GM20000 (cell line): ENCODE measurements around the gene DAB2IP.

Experiments used
- DNase-seq: peaks from one replicate; pipeline ENCODE4 v3.0.0; 2012; ENCODE audit warnings: low spot score
- CTCF ChIP-seq: IDR thresholded peaks from 2 replicates; pipeline ENCODE4 v1.5.1; 2012; ENCODE audit warnings: mild to moderate bottlenecking, control low read depth; ENCODE audit errors: extremely low read depth, missing control alignments

DAB2IP gene

DNA sequence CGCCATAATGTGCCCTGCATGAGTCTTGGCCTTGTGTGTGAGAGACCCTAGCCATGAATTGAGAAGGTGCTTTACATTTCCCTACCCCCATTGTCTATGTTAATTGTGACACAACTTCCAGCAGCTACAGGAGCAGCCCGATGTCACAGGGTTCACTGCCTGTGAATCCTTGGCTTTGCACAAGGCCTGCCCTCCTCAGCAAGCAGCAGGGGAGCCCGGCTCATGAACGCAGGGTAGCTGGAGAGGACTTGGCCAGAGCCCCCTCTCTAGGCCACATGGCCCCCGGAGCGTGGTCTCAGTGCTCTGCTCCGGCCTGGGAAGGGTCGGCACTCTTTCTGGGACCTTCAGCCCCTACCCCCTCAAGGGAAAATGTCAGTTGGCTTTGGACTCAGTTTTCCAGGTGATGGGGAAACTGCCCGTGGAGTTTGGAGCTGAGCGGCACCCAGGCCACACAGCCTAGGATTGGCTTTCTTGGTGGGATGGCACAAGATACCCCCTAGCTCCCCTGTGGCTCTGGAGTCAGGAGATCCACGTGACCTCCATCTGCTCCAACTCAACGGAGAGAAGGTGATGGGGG lies 160.8 kb downstream of the DAB2IP start:
- DNase-seq: no peak
- no peak for TF ChIP-seq CTCF

DNA sequence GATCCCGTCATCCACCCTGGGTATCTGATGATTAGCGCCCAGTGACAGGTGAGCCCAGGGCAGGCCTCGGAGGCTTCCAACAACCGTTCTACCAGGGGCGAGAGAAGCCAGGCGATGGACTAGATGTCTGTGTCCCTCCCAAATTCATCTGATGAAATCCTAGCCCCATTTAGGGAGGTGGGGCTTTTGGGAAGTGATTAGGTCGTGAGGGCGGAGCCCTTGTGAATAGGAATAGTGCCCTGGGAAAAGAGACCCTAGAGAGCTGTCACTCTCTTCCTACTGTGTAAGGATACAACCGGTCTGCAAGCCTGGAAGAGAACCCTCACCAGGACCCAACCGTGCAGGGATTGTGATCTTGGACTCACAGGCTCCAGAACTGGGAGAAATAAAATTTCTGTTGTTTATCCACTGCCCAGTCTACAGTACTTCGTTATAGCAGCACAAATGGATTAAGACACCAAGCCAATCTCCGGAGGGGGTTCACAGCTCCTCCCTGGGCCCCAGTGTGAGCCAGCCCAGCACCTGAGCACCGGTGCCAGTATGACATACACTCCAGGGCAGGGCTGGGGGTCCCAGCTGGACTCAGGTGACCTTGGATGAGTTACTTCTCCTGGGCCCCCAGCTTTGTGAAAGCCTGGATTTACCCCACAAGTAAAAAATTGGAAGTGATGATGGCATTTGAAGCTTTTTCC lies 162.2 kb downstream of the DAB2IP start:
- DNase-seq: no peak
- TF ChIP-seq CTCF: no peak

DNA sequence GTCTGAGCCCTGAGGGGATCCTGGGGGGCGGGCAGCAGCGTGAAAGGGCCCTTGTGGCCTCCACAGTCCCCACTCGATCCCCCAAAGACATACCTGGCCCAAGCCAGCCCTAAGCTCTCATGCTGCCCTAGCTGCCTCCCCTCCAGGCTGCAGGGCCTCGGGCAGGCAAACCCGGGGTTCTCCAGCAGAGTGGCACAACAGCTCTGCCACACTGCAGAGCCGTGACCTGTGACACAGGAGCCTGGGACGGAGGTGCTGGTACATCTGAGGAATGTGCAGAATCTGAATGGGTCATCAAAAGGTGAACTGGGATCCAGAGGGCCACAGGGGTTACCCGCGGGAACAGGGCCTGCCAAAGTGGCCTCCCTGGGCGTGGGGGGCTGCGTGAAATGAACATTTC lies 163.2 kb downstream of the DAB2IP start:
- no peak for TF ChIP-seq CTCF

GRCh38 chr9:121815084-121815483 lies 163.7 kb downstream of the DAB2IP start:
- no peak for DNase-seq
- no peak for TF ChIP-seq CTCF

More for the DNA sequence above, 163.2 kb downstream of the DAB2IP start:
- no peak for DNase-seq

GRCh38 chr9:121815546-121816448 lies 164.4 kb downstream of the DAB2IP start:
- no peak for TF ChIP-seq CTCF
- DNase-seq: no peak

- no peak for TF ChIP-seq CTCF
- no peak for DNase-seq
Observed at GRCh38 chr9:121816449-121816817, 165.0 kb downstream of the DAB2IP start.
